Fibroblast of lung (primary cell): ENCODE results near the gene SNX8. TPM values are rescaled to one million over a fixed set of nuclear protein-coding genes. Genes with fewer than 3 reads are reported as not detected.
A peak's percentile ranks its signal among the peaks of the same experiment; 100 is the strongest.

ENCODE experiments used
- DNase-seq, 2 donors: peaks; one replicate each; pipeline versions ENCODE4 v3.0.0 to v3.0.0-alpha.2; 2010; ENCODE audit warnings: low read depth in 2 of 2
- H2AFZ ChIP-seq: 2 replicates; pipeline ENCODE4 v1.5.1; 2012; ENCODE audit warnings: low read length, control low read depth, inconsistent platforms
- H3K27ac ChIP-seq: 2 replicates; pipeline ENCODE4 v1.5.1; 2011; ENCODE audit warnings: low read length, control low read depth; ENCODE audit not compliant: insufficient read depth
- H3K27me3 ChIP-seq: 2 replicates; pipeline ENCODE4 v1.5.1; 2011; ENCODE audit warnings: mild to moderate bottlenecking, low read length; ENCODE audit not compliant: control insufficient read depth, insufficient read depth
- H3K36me3 ChIP-seq: 2 replicates; pipeline ENCODE4 v1.5.1; 2011; ENCODE audit warnings: low read length; ENCODE audit not compliant: control insufficient read depth, insufficient read depth
- H3K4me1 ChIP-seq: 2 replicates; pipeline ENCODE4 v1.5.1; 2011; ENCODE audit warnings: low read length; ENCODE audit not compliant: control insufficient read depth, insufficient read depth; ENCODE audit errors: extremely low read depth
- H3K4me2 ChIP-seq: 2 replicates; pipeline ENCODE4 v1.5.1; 2011; ENCODE audit warnings: low read length, control low read depth; ENCODE audit not compliant: insufficient read depth; ENCODE audit errors: extremely low read depth
- H3K4me3 ChIP-seq, 4 experiments: fragments of 200-600 bp in 1 of 4; sonication (generic) in 1 of 4; replicated peaks in 1 of 4; 2 replicates each; pipeline ENCODE4 v1.5.1; 2011 to 2016; ENCODE audit warnings: low read length in 4 of 4, low read depth in 3 of 4, mild to moderate bottlenecking in 3 of 4, control low read depth in 2 of 4, inconsistent platforms in 1 of 4, mixed read lengths in 1 of 4; ENCODE audit not compliant: insufficient read depth in 1 of 4; ENCODE audit errors: control extremely low read depth in 1 of 4
- H3K79me2 ChIP-seq: 2 replicates; pipeline ENCODE4 v1.5.1; 2012; ENCODE audit warnings: mild to moderate bottlenecking, low read length, inconsistent platforms; ENCODE audit not compliant: control insufficient read depth, insufficient read depth
- H3K9ac ChIP-seq: 2 replicates; pipeline ENCODE4 v1.5.1; 2011; ENCODE audit warnings: mild to moderate bottlenecking, low read length, control low read depth; ENCODE audit not compliant: insufficient read depth
- H3K9me3 ChIP-seq: 2 replicates; pipeline ENCODE4 v1.5.1; 2012; ENCODE audit warnings: low read depth, low read length; ENCODE audit not compliant: control insufficient read depth, insufficient read depth
- H4K20me1 ChIP-seq: 2 replicates; pipeline ENCODE4 v1.5.1; 2011; ENCODE audit warnings: low read length; ENCODE audit not compliant: control insufficient read depth, insufficient read depth; ENCODE audit errors: extremely low read depth
- EZH2 ChIP-seq: IDR thresholded peaks from 2 replicates; pipeline ENCODE4 v1.5.1; 2012; ENCODE audit warnings: low read length, control low read depth, mild to moderate bottlenecking; ENCODE audit errors: missing control alignments
- polyA plus RNA-seq, 2 donors: library from polyadenylated mRNA; depleted of rRNA in 1 of 2; stranded (reverse) in 1 of 2; unstranded in 1 of 2; fragments of >200 nt; gene quantifications; 2 replicates each; pipeline ENCODE4 v1.2.1, GENCODE V29; 2011 to 2012; ENCODE audit warnings: missing spikeins in 1 of 2
- total RNA-seq: library from RNA; depleted of rRNA; stranded (reverse); fragments of >200 nt; gene quantifications from 2 replicates; pipeline ENCODE4 v1.2.1, GENCODE V29; 2014
- TF ChIP-seq, protein P1 (sequence below), 2 donors: IDR thresholded peaks in 1 of 2; conservative IDR thresholded peaks in 1 of 2; 1 replicate in 1 of 2; 2 replicates in 1 of 2; pipeline ENCODE4 v1.5.1; 2011 to 2012; ENCODE audit warnings: low read length in 2 of 2, control low read depth in 1 of 2, inconsistent platforms in 1 of 2, low read depth in 1 of 2, mild to moderate bottlenecking in 1 of 2

Gene SNX8
- total and polyA plus RNA-seq, 2 donors (not counting 1 experiment from before 2014, with no cell fraction given) = 13.2 to 27.4 TPM

DNA sequence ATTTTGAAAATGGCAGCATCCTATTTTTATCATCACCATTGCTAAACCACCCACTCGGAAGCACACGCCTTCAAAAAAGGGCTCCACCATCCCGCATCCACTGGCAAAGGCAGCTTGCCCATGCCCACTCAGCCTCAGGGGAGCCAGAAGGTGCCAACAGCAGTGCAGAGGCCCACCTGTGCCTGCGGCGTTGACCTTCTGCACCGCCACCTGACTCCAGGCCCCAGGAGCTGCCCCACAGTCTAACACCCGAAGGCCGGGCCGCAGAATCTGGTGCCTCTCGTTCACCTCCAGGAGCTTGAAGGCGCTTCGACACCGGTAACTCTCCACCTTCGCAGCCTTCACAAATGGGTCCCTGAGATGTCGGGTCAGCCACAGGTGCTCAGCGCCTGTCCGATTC is 75.0 kb downstream of the SNX8 start:
- peaks cover 22% of the 10 kb centered on the region for H3K79me2 ChIP-seq
- no peaks in the 10 kb centered on the region for H4K20me1 ChIP-seq
- H3K27me3 ChIP-seq = no peaks in the 10 kb centered on the region
- no peak overlapping the region for H3K4me3 ChIP-seq
- H3K36me3 ChIP-seq = peaks cover 18% of the 10 kb centered on the region
- peaks cover 7% of the 10 kb centered on the region for H3K4me1 ChIP-seq
- H3K27ac ChIP-seq = no peak overlapping the region
- H3K4me2 ChIP-seq = no peak overlapping the region
- no peak overlapping the region for H3K9ac ChIP-seq
- no peak for TF ChIP-seq EZH2
- TF ChIP-seq, protein P1, sequence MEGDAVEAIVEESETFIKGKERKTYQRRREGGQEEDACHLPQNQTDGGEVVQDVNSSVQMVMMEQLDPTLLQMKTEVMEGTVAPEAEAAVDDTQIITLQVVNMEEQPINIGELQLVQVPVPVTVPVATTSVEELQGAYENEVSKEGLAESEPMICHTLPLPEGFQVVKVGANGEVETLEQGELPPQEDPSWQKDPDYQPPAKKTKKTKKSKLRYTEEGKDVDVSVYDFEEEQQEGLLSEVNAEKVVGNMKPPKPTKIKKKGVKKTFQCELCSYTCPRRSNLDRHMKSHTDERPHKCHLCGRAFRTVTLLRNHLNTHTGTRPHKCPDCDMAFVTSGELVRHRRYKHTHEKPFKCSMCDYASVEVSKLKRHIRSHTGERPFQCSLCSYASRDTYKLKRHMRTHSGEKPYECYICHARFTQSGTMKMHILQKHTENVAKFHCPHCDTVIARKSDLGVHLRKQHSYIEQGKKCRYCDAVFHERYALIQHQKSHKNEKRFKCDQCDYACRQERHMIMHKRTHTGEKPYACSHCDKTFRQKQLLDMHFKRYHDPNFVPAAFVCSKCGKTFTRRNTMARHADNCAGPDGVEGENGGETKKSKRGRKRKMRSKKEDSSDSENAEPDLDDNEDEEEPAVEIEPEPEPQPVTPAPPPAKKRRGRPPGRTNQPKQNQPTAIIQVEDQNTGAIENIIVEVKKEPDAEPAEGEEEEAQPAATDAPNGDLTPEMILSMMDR (conservative IDR thresholded peaks at IDR 0.05 in 1 of 2, IDR thresholded peaks at IDR 0.05 in 1 of 2; ENCODE audit: low read depth in 1 of 2, low read length in 2 of 2) = no peak
- H2AFZ ChIP-seq = no peak overlapping the region
- no peaks in the 10 kb centered on the region for H3K9me3 ChIP-seq
- DNase-seq = no peak

DNA sequence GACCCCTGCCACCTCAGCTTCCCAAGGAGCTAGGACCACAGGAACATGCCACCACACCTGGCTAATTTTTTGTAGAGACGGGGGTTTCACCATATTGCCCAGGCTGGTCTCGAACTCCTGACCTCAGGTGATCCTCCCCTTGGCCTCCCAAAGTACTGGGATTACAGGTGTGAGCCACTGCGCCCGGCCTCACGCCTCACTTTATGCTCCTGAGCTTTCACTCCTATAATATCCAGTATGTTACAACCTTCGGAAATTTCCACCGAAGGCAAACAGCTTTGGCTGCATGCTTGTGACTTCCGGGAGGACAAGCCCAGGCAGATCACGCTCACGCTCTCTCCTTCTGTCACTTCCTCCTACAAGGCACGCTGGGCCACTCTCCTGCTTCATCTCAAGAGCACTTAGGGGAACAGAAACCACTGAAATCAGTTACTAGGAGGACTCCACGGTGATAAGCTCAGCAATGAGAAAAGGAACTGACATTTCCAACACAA is 77.1 kb downstream of the SNX8 start:
- H3K79me2 ChIP-seq = peaks cover 25% of the 10 kb centered on the region
- no peak overlapping the region for H2AFZ ChIP-seq
- TF ChIP-seq EZH2 = no peak
- TF ChIP-seq, protein P1 (conservative IDR thresholded peaks at IDR 0.05 in 1 of 2, IDR thresholded peaks at IDR 0.05 in 1 of 2; ENCODE audit: low read depth in 1 of 2, low read length in 2 of 2) = no peak
- H3K9me3 ChIP-seq = no peaks in the 10 kb centered on the region
- peaks cover 18% of the 10 kb centered on the region for H3K36me3 ChIP-seq
- peaks cover 3% of the 10 kb centered on the region for H3K4me1 ChIP-seq
- H3K9ac ChIP-seq = no peak overlapping the region
- no peak overlapping the region for H3K27ac ChIP-seq
- H3K27me3 ChIP-seq = no peaks in the 10 kb centered on the region
- no peak overlapping the region for H3K4me2 ChIP-seq
- no peaks in the 10 kb centered on the region for H4K20me1 ChIP-seq
- DNase-seq = no peak
- no peak overlapping the region for H3K4me3 ChIP-seq

DNA sequence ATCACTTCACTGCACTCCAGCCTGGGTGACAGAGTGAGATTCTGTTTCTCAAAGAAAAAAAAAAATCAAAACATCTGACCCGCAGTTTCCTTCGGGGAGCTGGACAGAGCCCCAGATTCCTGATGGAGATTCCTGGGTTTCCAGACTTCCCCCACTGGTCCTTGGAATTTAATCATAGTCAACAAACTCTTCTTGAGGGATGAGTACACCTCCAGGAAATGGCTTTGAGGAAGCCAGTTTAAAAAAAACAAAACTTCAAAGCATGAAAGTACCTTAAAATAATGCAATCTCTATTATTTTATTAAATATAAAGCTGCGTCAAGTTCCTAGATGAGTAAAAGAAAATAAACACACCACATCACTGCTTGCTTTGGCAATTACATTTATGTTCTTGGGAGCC is 80.3 kb downstream of the SNX8 start:
- Histone ChIP-seq H2AFZ (no peak overlapping the region), H4K20me1 (no peaks in the 10 kb centered on the region), H3K4me1 (peaks cover 5% of the 10 kb centered on the region), H3K4me3 (no peak overlapping the region), H3K79me2 (peaks cover 24% of the 10 kb centered on the region), H3K27me3 (no peaks in the 10 kb centered on the region), H3K36me3 (peaks cover 23% of the 10 kb centered on the region), H3K4me2 (peak overlapping the region; percentile 35), H3K9me3 (no peaks in the 10 kb centered on the region), H3K9ac (no peak overlapping the region), H3K27ac (no peak overlapping the region)
- TF ChIP-seq EZH2 = no peak
- TF ChIP-seq, protein P1 (conservative IDR thresholded peaks at IDR 0.05 in 1 of 2, IDR thresholded peaks at IDR 0.05 in 1 of 2; ENCODE audit: low read depth in 1 of 2, low read length in 2 of 2) = no peak
- DNase-seq = peak in 1 of 2 donors; percentile 72
